Measurements from ENCODE around the gene NGDN.

- TF ChIP-seq CTCF (IDR thresholded peaks at IDR 0.05), result no peak
- no peak for TF ChIP-seq POLR2A (IDR thresholded peaks at IDR 0.05)
Observed at GRCh38 chr14:23457587-23458445, 11.7 kb upstream of the NGDN start.
